Heart left ventricle (tissue), 13 donors: Measurements from ENCODE around the gene NTRK2.

Experiments used
- POLR2A ChIP-seq, 2 donors: fragments of 450-650 bp; IDR thresholded peaks; one replicate each; pipeline ENCODE4 v1.6.1; 2017; ENCODE audit warnings: antibody characterized with exemption in 2 of 2, mild to moderate bottlenecking in 2 of 2, moderate library complexity in 2 of 2
- TF ChIP-seq, protein P1 (sequence below), 12 donors: fragments of 200-600 bp; sonication (generic) in 4 of 12; IDR thresholded peaks; one replicate each; pipeline versions ENCODE4 v1.5.0 to v1.8.0; 2018 to 2022; ENCODE audit warnings: antibody characterized with exemption in 12 of 12, mild to moderate bottlenecking in 5 of 12
- donor health status: ischemic (EF 13 %, LVEDD 7.1; RV severe dilation, severe dysfunction).
- donor health status: DM: no; HTN: yes; CAD: no.
- donor health status: DM: no; HTN: no; CAD: no.
- donor health status: ischemic (EF 25% LVEDD 6.9; RV normal size, moderate dysfunction).
- donor health status: ischemic (EF 25% LVEDD 5.7; RV mildly dilated, moderate dysfunction).
- donor health status: ischemic (EF 35%, LVEDD 5.7; RV mildly dilated, moderate dysfunction).
- donor health status: nonischemic (EF 11% LVEDD 7.7; RV severe dilation, severe dysfunction).
- donor health status: DM: yes; HTN: yes; CAD: no.
- donor health status: PGD.
- donor health status: ischemic (EF 29% LVEDD 5.4; RV normal size, mild dysfunction).
- donor health status: nonischemic (EF 23%, LVEDD 6.1; RV moderate dilation, normal function).

DNA sequence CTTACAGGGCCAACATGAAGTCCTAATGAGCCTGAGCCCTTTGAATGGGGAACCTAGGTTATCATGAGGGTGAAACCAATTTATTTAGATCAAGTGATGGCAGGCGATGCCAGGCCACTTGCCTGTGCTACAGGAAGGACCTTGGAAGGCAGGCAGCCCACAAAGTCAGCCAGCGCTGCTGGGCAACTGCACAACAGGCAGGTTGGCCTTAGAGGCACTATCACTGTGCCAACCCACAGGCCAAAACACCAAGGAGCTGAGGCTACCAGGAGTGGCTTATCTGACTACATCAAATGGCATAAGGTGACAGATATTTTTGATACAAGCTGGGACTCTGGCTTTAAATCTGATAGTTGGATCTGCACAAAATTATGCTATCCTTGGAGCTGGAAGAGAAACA, 319.1 kb downstream of the NTRK2 start:
- TF ChIP-seq, protein P1, sequence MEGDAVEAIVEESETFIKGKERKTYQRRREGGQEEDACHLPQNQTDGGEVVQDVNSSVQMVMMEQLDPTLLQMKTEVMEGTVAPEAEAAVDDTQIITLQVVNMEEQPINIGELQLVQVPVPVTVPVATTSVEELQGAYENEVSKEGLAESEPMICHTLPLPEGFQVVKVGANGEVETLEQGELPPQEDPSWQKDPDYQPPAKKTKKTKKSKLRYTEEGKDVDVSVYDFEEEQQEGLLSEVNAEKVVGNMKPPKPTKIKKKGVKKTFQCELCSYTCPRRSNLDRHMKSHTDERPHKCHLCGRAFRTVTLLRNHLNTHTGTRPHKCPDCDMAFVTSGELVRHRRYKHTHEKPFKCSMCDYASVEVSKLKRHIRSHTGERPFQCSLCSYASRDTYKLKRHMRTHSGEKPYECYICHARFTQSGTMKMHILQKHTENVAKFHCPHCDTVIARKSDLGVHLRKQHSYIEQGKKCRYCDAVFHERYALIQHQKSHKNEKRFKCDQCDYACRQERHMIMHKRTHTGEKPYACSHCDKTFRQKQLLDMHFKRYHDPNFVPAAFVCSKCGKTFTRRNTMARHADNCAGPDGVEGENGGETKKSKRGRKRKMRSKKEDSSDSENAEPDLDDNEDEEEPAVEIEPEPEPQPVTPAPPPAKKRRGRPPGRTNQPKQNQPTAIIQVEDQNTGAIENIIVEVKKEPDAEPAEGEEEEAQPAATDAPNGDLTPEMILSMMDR (IDR thresholded peaks at IDR 0.05), result no peak
- TF ChIP-seq POLR2A (IDR thresholded peaks at IDR 0.05), result no peak
